Measurements from ENCODE around the gene TIMP3.

The TIMP3 gene

DNA sequence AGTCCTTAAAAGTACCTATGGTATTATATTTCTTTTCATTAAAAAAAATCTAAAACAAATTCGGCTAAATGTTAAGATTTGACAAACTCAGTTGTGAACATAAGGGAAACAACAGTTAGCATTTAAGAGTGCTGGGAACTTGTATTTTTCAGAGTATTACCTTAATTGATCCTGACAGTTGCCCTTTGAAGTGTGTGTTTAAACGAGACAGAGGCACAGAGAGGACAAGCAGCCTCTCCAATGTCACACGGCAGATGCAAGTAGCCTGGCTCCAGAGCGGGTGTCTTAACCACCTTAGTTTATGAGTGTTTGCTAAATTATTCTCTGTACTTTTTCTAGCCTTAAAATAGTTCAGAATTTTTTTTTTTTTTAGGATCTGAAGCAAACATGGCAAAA, 80.9 kb downstream of the TIMP3 start:
- no peak overlapping the region for H3K27ac ChIP-seq (ENCODE audit: extremely low read depth, low read depth, low read length)

More for the DNA sequence above, 80.9 kb downstream of the TIMP3 start:
- no peak for TF ChIP-seq ZNF266 (tag by site-specific recombination; IDR thresholded peaks at IDR 0.05; ENCODE audit: low read depth)
- TF ChIP-seq, protein P1, sequence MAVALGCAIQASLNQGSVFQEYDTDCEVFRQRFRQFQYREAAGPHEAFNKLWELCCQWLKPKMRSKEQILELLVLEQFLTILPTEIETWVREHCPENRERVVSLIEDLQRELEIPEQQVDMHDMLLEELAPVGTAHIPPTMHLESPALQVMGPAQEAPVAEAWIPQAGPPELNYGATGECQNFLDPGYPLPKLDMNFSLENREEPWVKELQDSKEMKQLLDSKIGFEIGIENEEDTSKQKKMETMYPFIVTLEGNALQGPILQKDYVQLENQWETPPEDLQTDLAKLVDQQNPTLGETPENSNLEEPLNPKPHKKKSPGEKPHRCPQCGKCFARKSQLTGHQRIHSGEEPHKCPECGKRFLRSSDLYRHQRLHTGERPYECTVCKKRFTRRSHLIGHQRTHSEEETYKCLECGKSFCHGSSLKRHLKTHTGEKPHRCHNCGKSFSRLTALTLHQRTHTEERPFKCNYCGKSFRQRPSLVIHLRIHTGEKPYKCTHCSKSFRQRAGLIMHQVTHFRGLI (tag by site-specific recombination; IDR thresholded peaks at IDR 0.05): no peak
- TF ChIP-seq ZNF146 (tag by site-specific recombination; IDR thresholded peaks at IDR 0.05): no peak
- TF ChIP-seq, protein P2, sequence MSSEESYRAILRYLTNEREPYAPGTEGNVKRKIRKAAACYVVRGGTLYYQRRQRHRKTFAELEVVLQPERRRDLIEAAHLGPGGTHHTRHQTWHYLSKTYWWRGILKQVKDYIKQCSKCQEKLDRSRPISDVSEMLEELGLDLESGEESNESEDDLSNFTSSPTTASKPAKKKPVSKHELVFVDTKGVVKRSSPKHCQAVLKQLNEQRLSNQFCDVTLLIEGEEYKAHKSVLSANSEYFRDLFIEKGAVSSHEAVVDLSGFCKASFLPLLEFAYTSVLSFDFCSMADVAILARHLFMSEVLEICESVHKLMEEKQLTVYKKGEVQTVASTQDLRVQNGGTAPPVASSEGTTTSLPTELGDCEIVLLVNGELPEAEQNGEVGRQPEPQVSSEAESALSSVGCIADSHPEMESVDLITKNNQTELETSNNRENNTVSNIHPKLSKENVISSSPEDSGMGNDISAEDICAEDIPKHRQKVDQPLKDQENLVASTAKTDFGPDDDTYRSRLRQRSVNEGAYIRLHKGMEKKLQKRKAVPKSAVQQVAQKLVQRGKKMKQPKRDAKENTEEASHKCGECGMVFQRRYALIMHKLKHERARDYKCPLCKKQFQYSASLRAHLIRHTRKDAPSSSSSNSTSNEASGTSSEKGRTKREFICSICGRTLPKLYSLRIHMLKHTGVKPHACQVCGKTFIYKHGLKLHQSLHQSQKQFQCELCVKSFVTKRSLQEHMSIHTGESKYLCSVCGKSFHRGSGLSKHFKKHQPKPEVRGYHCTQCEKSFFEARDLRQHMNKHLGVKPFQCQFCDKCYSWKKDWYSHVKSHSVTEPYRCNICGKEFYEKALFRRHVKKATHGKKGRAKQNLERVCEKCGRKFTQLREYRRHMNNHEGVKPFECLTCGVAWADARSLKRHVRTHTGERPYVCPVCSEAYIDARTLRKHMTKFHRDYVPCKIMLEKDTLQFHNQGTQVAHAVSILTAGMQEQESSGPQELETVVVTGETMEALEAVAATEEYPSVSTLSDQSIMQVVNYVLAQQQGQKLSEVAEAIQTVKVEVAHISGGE (tag by site-specific recombination; conservative IDR thresholded peaks at IDR 0.05; ENCODE audit: low read depth): no peak
- TF ChIP-seq MZF1 (tag by site-specific recombination; IDR thresholded peaks at IDR 0.05; ENCODE audit: borderline replicate concordance): no peak
- TF ChIP-seq ZNF677 (tag by site-specific recombination; IDR thresholded peaks at IDR 0.05): no peak
- no peak for TF ChIP-seq ZNF19 (tag by site-specific recombination; IDR thresholded peaks at IDR 0.05; ENCODE audit: low read depth)
- TF ChIP-seq, protein P3, sequence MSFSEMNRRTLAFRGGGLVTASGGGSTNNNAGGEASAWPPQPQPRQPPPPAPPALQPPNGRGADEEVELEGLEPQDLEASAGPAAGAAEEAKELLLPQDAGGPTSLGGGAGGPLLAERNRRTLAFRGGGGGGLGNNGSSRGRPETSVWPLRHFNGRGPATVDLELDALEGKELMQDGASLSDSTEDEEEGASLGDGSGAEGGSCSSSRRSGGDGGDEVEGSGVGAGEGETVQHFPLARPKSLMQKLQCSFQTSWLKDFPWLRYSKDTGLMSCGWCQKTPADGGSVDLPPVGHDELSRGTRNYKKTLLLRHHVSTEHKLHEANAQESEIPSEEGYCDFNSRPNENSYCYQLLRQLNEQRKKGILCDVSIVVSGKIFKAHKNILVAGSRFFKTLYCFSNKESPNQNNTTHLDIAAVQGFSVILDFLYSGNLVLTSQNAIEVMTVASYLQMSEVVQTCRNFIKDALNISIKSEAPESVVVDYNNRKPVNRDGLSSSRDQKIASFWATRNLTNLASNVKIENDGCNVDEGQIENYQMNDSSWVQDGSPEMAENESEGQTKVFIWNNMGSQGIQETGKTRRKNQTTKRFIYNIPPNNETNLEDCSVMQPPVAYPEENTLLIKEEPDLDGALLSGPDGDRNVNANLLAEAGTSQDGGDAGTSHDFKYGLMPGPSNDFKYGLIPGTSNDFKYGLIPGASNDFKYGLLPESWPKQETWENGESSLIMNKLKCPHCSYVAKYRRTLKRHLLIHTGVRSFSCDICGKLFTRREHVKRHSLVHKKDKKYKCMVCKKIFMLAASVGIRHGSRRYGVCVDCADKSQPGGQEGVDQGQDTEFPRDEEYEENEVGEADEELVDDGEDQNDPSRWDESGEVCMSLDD (tag by site-specific recombination; IDR thresholded peaks at IDR 0.05): no peak
- TF ChIP-seq, protein P4, sequence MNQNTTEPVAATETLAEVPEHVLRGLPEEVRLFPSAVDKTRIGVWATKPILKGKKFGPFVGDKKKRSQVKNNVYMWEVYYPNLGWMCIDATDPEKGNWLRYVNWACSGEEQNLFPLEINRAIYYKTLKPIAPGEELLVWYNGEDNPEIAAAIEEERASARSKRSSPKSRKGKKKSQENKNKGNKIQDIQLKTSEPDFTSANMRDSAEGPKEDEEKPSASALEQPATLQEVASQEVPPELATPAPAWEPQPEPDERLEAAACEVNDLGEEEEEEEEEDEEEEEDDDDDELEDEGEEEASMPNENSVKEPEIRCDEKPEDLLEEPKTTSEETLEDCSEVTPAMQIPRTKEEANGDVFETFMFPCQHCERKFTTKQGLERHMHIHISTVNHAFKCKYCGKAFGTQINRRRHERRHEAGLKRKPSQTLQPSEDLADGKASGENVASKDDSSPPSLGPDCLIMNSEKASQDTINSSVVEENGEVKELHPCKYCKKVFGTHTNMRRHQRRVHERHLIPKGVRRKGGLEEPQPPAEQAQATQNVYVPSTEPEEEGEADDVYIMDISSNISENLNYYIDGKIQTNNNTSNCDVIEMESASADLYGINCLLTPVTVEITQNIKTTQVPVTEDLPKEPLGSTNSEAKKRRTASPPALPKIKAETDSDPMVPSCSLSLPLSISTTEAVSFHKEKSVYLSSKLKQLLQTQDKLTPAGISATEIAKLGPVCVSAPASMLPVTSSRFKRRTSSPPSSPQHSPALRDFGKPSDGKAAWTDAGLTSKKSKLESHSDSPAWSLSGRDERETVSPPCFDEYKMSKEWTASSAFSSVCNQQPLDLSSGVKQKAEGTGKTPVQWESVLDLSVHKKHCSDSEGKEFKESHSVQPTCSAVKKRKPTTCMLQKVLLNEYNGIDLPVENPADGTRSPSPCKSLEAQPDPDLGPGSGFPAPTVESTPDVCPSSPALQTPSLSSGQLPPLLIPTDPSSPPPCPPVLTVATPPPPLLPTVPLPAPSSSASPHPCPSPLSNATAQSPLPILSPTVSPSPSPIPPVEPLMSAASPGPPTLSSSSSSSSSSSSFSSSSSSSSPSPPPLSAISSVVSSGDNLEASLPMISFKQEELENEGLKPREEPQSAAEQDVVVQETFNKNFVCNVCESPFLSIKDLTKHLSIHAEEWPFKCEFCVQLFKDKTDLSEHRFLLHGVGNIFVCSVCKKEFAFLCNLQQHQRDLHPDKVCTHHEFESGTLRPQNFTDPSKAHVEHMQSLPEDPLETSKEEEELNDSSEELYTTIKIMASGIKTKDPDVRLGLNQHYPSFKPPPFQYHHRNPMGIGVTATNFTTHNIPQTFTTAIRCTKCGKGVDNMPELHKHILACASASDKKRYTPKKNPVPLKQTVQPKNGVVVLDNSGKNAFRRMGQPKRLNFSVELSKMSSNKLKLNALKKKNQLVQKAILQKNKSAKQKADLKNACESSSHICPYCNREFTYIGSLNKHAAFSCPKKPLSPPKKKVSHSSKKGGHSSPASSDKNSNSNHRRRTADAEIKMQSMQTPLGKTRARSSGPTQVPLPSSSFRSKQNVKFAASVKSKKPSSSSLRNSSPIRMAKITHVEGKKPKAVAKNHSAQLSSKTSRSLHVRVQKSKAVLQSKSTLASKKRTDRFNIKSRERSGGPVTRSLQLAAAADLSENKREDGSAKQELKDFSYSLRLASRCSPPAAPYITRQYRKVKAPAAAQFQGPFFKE (tag by site-specific recombination; IDR thresholded peaks at IDR 0.05; ENCODE audit: borderline replicate concordance): no peak
- Histone ChIP-seq H3K4me1 (ENCODE audit: control insufficient read depth, insufficient read depth, low read length) (no peaks in the 10 kb centered on the region), H3K4me3 (ENCODE audit: low read depth, low read length) (no peak overlapping the region), H3K36me3 (ENCODE audit: control insufficient read depth in 2 of 2, insufficient read depth in 1 of 2, low read length in 2 of 2) (no peaks in the 10 kb centered on the region), H3K9me3 (ENCODE audit: control insufficient read depth, insufficient read depth, low read depth, low read length) (no peaks in the 10 kb centered on the region)
- ChIA-PET CTCF (interaction anchor here (2.1 kb wide), 1 partner anchor 16 kb away, joined by 8 read pairs; no protein-coding TSS in a partner anchor), POLR2A (no interaction called here)

Measured in HEK293 (cell line).